ENCODE data around the gene ELAVL1.

Gene ELAVL1

GRCh38 chr19:7983995-7984837, 21.2 kb downstream of the ELAVL1 start:
- DNase-seq, result no peak

GRCh38 chr19:7983286-7983950, 22.0 kb downstream of the ELAVL1 start:
- no peak for DNase-seq

- no peak for DNase-seq
These were observed 22.8 kb downstream of the ELAVL1 start for GRCh38 chr19:7982651-7983099.

GRCh38 chr19:7982103-7982502, 23.3 kb downstream of the ELAVL1 start:
- no peak for DNase-seq

- DNase-seq, result no peak
These were observed 23.8 kb downstream of the ELAVL1 start for GRCh38 chr19:7981661-7982060.

DNA sequence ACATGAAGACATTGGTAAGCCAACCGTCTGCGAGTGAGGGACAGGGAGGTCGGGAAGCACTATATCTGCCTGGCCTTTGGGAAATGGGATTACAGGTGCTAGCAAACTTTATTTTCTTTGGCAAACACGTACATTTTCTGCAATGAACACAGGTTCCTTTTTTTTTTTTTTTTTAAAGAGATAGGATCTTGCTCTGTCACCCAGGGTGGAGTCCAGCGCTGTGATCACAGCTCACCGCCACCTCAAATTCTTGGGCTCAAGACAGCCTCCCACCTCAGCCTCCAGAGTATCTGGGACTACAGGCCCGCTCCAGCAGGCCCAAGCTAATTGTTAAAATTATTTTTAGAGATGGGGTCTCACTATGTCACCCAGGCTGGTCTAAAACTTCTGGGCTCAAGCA, 24.2 kb downstream of the ELAVL1 start:
- DNase-seq, result no peak

GRCh38 chr19:7980635-7981121, 24.8 kb downstream of the ELAVL1 start:
- DNase-seq, result no peak

- DNase-seq, result no peak
These were observed 25.3 kb downstream of the ELAVL1 start for GRCh38 chr19:7980168-7980567.

- DNase-seq, result no peak
These were observed 25.9 kb downstream of the ELAVL1 start for GRCh38 chr19:7979559-7979958.

GRCh38 chr19:7979011-7979410, 26.4 kb downstream of the ELAVL1 start:
- DNase-seq, result no peak

- DNase-seq, result no peak
These were observed 27.1 kb downstream of the ELAVL1 start for GRCh38 chr19:7978179-7978825.

GRCh38 chr19:7977723-7978040, 27.8 kb downstream of the ELAVL1 start:
- DNase-seq, result no peak

GRCh38 chr19:7977021-7977722, 28.3 kb downstream of the ELAVL1 start:
- no peak for DNase-seq

- no peak for DNase-seq
These were observed 29.0 kb downstream of the ELAVL1 start for GRCh38 chr19:7976461-7976860.

DNA sequence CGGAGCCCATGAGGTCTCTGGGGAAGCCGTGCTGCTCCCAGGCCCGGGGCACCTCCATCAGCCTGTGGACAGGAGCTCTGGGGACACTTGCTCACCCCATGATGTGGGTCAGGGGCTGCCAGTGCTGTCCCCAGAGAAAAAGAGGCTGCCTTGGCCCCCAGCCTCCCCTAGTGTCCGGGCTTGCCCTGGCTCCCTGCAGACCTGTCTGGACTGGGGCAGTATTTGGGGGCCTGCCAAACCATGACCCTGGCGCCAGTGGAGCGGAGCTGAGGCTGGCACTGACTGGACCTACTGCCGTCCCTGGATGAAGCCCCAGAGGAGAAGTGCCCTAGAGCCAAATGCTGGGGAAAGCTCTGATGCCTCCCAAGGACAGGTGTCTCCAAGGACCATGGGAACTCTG, 30.4 kb downstream of the ELAVL1 start:
- no peak for DNase-seq

DNA sequence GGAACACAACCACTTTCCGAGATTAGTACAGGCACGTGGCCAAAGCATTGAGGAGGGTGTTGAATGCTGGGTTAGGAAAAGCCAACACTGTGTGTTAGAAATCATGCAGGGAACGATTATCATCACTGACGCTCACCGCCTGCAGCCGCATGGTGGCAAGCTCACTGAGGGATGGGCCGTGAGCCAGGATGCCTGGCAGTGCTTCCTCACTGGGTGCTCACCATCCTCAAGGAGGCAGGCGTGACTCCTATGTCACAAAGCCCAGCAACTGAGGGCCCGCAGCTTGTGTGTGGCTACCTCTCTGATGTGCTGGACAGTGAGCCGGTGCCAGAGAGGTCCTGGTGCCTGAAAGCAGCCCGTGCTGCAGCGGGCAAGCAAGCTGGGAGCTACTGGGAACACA, 31.6 kb downstream of the ELAVL1 start:
- DNase-seq, result no peak

- DNase-seq, result no peak
These were observed 33.6 kb downstream of the ELAVL1 start for GRCh38 chr19:7971553-7972520.

DNA sequence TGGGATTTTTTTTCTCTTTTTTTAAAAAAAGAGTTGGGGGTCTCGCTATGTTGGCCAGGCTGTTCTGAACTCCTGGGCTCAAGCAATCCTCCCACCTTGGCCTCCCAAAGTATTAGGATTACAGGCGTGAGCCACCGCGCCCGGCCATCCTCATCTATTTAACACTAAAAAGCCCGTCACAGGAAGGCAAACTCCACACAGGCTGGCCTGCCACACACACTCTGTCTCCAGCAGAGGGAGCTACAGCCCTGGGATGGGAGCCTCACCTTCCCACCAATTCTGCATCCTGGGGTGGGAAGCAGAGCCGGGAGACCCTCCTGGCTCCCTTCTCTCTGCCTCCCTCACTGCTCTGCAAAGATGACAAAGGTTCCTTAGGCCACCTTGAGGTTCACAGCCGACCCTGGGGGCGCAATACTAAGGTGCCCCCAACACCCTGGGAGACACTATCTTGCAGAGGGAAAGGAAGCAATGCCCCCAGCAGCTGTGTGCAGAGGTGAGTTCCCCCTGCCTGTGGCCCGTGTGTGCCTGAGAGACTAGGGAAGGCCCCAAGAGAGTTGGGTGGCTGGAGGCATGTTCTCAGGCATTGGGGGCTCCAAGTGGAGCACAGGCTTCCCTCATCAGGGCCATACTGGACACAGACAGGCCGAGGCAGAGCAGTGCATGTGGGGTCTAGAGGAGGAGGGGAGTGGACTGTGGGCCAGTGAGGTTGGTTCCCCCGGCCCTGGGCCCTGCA, 34.6 kb downstream of the ELAVL1 start:
- peak; percentile 31 for DNase-seq

- DNase-seq, result no peak
These were observed 35.9 kb downstream of the ELAVL1 start for GRCh38 chr19:7969555-7969939.

DNA sequence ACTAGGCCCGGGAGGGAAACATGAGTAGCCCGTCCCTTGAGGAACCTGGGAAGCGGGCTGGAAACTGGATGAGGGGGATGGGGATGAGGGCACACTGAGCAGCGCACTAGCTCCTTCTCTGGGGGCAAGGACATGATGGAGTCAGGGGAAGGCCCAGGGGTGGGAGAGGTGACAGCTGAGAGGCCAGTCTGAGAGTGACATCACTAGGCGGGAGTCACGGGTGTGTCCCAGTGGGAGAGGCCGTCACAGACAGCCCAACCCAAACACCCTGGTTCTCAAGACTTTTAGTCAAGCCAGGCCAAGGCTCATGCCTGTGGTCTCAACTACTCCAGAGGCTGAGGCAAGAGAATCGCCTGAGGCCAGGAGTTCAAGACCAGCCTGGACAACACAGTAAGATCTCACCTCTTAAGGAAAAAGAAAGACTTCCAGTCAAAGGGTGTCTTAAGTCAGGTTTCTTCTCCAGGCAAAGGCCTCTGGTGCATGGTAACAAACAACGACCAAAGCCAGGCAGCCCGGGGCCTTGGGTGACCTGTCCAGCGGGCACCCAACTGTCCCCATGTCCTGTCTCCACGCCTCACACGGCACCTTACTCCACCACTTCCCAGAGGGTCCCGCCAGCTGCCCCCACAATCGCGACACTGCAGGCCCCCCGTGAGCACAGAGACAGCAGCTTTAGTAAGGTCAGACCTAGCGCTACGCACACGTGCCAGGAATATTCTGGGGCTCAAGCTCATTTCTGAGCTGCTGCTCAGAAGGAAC, 36.5 kb downstream of the ELAVL1 start:
- DNase-seq, result no peak

Measured in CD4-positive, alpha-beta T cell treated with Interleukin-17A for 4 hours (primary cell).